ENCODE results near the gene PDE5A.

GRCh38 chr4:119624356-119624755 lies 4.2 kb downstream of the PDE5A start:
- TF ChIP-seq CTCF (conservative IDR thresholded peaks at IDR 0.05 in 1 of 2, IDR thresholded peaks at IDR 0.05 in 1 of 2; ENCODE audit: extremely low read depth in 1 of 2, insufficient read depth in 1 of 2, low read depth in 1 of 2, low read length in 2 of 2) (no peak), EZH2 (IDR thresholded peaks at IDR 0.05; ENCODE audit: borderline replicate concordance, low read length) (no peak)

Measured in mammary epithelial cell (primary cell).